ENCODE measurements around the gene BIK.

Gene BIK

GRCh38 chr22:43127166-43127908 is 16.8 kb downstream of the BIK start:
- DNase-seq (ENCODE audit: low read depth): no peak
- TF ChIP-seq CTCF (conservative IDR thresholded peaks at IDR 0.05; ENCODE audit: low read depth, low read length): no peak
- no peak overlapping the region for H3K4me3 ChIP-seq (ENCODE audit: low read depth, low read length)

GRCh38 chr22:43128116-43128515 is 17.6 kb downstream of the BIK start:
- no peak for DNase-seq (ENCODE audit: low read depth)
- no peak for TF ChIP-seq CTCF (conservative IDR thresholded peaks at IDR 0.05; ENCODE audit: low read depth, low read length)
- no peak overlapping the region for H3K4me3 ChIP-seq (ENCODE audit: low read depth, low read length)

- no peak overlapping the region for H3K4me3 ChIP-seq (ENCODE audit: low read depth, low read length)
- TF ChIP-seq CTCF (conservative IDR thresholded peaks at IDR 0.05; ENCODE audit: low read depth, low read length): no peak
- no peak for DNase-seq (ENCODE audit: low read depth)
Observed at GRCh38 chr22:43128928-43129424, 18.4 kb downstream of the BIK start.

- DNase-seq (ENCODE audit: low read depth): no peak
- H3K4me3 ChIP-seq (ENCODE audit: low read depth, low read length): no peak overlapping the region
- TF ChIP-seq CTCF (conservative IDR thresholded peaks at IDR 0.05; ENCODE audit: low read depth, low read length): no peak
Observed at GRCh38 chr22:43129426-43130425, 19.2 kb downstream of the BIK start.

- no peak for DNase-seq (ENCODE audit: low read depth)
- TF ChIP-seq CTCF (conservative IDR thresholded peaks at IDR 0.05; ENCODE audit: low read depth, low read length): no peak
- H3K4me3 ChIP-seq (ENCODE audit: low read depth, low read length): no peak overlapping the region
Observed at GRCh38 chr22:43131773-43132501, 21.4 kb downstream of the BIK start.

GRCh38 chr22:43133401-43133800 is 22.9 kb downstream of the BIK start:
- H3K4me3 ChIP-seq (ENCODE audit: low read depth, low read length): no peak overlapping the region
- TF ChIP-seq CTCF (conservative IDR thresholded peaks at IDR 0.05; ENCODE audit: low read depth, low read length): no peak
- no peak for DNase-seq (ENCODE audit: low read depth)
